ENCODE measurements around the gene NAT14. TPM values are rescaled to one million over a fixed set of nuclear protein-coding genes. Genes with fewer than 3 reads are reported as not detected.

NAT14 gene
- total RNA-seq, 2 donors from 2014 or later, result 4.9 to 7.7 TPM

GRCh38 chr19:55519451-55520311 lies 34.7 kb downstream of the NAT14 start:
- DNase-seq, result no peak
- intact Hi-C loops (cut with DNase I), result loop anchor here (5.0 kb wide), 1 partner anchor 88 kb away; the partner anchor contains the start of gene ZNF865
- Histone ChIP-seq H3K36me3 (no peaks in the 10 kb centered on the region), H3K27ac (no peak overlapping the region), H3K4me3 (no peak overlapping the region), H3K9me3 (no peaks in the 10 kb centered on the region), H3K9ac (ENCODE audit: low read depth in 2 of 2, low read length in 2 of 2) (no peak overlapping the region), H3K27me3 (no peaks in the 10 kb centered on the region), H3K4me1 (no peaks in the 10 kb centered on the region)
- TF ChIP-seq, protein P1, sequence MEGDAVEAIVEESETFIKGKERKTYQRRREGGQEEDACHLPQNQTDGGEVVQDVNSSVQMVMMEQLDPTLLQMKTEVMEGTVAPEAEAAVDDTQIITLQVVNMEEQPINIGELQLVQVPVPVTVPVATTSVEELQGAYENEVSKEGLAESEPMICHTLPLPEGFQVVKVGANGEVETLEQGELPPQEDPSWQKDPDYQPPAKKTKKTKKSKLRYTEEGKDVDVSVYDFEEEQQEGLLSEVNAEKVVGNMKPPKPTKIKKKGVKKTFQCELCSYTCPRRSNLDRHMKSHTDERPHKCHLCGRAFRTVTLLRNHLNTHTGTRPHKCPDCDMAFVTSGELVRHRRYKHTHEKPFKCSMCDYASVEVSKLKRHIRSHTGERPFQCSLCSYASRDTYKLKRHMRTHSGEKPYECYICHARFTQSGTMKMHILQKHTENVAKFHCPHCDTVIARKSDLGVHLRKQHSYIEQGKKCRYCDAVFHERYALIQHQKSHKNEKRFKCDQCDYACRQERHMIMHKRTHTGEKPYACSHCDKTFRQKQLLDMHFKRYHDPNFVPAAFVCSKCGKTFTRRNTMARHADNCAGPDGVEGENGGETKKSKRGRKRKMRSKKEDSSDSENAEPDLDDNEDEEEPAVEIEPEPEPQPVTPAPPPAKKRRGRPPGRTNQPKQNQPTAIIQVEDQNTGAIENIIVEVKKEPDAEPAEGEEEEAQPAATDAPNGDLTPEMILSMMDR (IDR thresholded peaks at IDR 0.05), result no peak

- no peak for DNase-seq
- intact Hi-C loops (cut with DNase I), result no loop called here
- TF ChIP-seq, protein P1 (IDR thresholded peaks at IDR 0.05), result no peak
- Histone ChIP-seq H3K27me3 (no peaks in the 10 kb centered on the region), H3K36me3 (no peaks in the 10 kb centered on the region), H3K4me1 (no peaks in the 10 kb centered on the region), H3K9me3 (no peaks in the 10 kb centered on the region), H3K27ac (no peak overlapping the region), H3K9ac (ENCODE audit: low read depth in 2 of 2, low read length in 2 of 2) (no peak overlapping the region), H3K4me3 (no peak overlapping the region)
These were observed 35.8 kb downstream of the NAT14 start for GRCh38 chr19:55520691-55521292.

DNA sequence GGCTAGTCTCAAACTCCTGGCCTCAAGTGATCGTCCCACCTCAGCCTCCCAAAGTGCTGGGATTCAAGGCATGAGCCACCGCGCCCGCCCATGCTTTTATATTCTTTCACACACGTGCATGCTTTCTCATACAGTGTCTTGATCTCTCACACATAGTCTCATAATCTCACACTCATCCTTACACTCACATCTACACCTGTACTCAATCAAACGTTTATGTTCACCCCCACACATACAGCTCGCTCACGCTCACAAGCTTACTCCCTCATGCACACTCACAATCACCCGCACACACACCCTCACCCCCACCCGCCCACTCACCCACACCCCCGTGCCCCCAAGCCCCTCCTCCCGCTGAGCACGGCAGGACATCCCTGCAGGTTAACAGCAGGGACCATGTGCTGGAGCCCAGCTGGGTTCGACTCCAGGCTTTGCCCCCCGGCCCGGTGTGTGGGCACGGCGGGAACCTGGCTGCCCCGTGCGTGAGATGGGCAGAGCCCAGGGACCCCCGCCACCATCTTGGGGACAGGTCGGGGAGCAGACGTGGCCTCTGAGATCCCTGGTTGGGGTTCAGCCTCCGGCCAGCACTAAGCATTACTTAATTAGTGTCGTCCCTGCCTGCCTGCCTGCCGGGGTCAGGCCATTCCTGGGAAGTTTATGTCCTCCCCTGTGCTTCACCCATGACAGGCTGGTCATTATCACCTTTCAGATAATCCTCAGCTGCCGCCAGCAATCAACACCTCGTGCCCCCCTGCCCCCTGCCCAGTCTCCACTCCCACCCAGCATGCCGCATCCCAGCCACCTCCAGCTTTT lies 40.5 kb downstream of the NAT14 start:
- no peaks in the 10 kb centered on the region for H3K27me3 ChIP-seq
- H3K9me3 ChIP-seq, result no peaks in the 10 kb centered on the region
- intact Hi-C loops (cut with DNase I), result no loop called here
- H3K27ac ChIP-seq, result no peak overlapping the region
- no peak for DNase-seq
- no peak overlapping the region for H3K4me3 ChIP-seq
- H3K9ac ChIP-seq (ENCODE audit: low read depth in 2 of 2, low read length in 2 of 2), result no peak overlapping the region
- H3K36me3 ChIP-seq, result no peaks in the 10 kb centered on the region
- H3K4me1 ChIP-seq, result peaks cover 4% of the 10 kb centered on the region
- TF ChIP-seq, protein P1 (IDR thresholded peaks at IDR 0.05), result no peak

GRCh38 chr19:55526216-55527196 lies 41.5 kb downstream of the NAT14 start:
- Histone ChIP-seq H3K4me1 (peaks cover 4% of the 10 kb centered on the region), H3K9me3 (no peaks in the 10 kb centered on the region), H3K36me3 (no peaks in the 10 kb centered on the region), H3K4me3 (no peak overlapping the region), H3K9ac (ENCODE audit: low read depth in 2 of 2, low read length in 2 of 2) (no peak overlapping the region), H3K27ac (no peak overlapping the region), H3K27me3 (no peaks in the 10 kb centered on the region)
- TF ChIP-seq, protein P1 (IDR thresholded peaks at IDR 0.05), result no peak
- DNase-seq, result peak; percentile 81
- intact Hi-C loops (cut with DNase I), result no loop called here

Measured in colonic mucosa (tissue), 4 donors.